ENCODE measurements around the gene LAMA5.

Gene LAMA5

GRCh38 chr20:62342910-62343309 is 24.2 kb downstream of the LAMA5 start:
- H3K9me3 ChIP-seq (ENCODE audit: insufficient read depth, low read length), result no peaks in the 10 kb centered on the region
- no peak overlapping the region for H3K9ac ChIP-seq (ENCODE audit: low read length)
- H3K27ac ChIP-seq (ENCODE audit: low read length), result no peak overlapping the region
- no peaks in the 10 kb centered on the region for H4K20me1 ChIP-seq (ENCODE audit: insufficient read depth, low read length)
- H2AFZ ChIP-seq (ENCODE audit: low read depth, low read length), result no peak overlapping the region
- H3K36me3 ChIP-seq (replicated peaks; ENCODE audit: low read depth, low read length), result peaks cover 6% of the 10 kb centered on the region
- no peak overlapping the region for H3K4me3 ChIP-seq (ENCODE audit: low read length)
- H3K27me3 ChIP-seq (ENCODE audit: low read depth, low read length), result no peaks in the 10 kb centered on the region
- H3K79me2 ChIP-seq (ENCODE audit: low read length), result no peaks in the 10 kb centered on the region
- H3K4me2 ChIP-seq (ENCODE audit: low read length), result no peak overlapping the region
- peaks cover 26% of the 10 kb centered on the region for H3K4me1 ChIP-seq (ENCODE audit: low read length)
- TF ChIP-seq EZH2phosphoT487 (IDR thresholded peaks at IDR 0.05; ENCODE audit: low read depth) (no peak), CTCF (IDR thresholded peaks at IDR 0.05; ENCODE audit: low read depth, low read length) (no peak)

GRCh38 chr20:62339647-62340062 is 27.5 kb downstream of the LAMA5 start:
- peak overlapping the region; percentile 77 for H3K27ac ChIP-seq (ENCODE audit: low read length)

DNA sequence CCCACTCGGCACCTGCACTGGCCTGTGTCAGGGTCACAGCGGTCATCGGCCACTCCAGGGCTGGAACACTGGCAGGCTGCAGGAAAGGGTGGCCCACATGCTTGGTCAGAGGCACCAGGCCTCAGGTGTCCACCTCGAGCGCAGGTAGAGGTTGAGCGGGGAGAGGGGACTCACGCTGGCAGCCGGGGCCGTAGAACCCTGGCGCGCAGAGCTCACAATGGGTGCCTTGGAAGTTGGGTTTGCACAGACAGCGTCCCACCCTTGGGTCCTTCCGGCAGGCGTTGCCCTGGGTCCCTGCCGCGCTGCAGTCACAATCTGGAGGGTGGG is 28.9 kb downstream of the LAMA5 start:
- Histone ChIP-seq H3K27me3 (ENCODE audit: low read depth, low read length) (no peaks in the 10 kb centered on the region), H4K20me1 (ENCODE audit: insufficient read depth, low read length) (no peaks in the 10 kb centered on the region), H3K9me3 (ENCODE audit: insufficient read depth, low read length) (no peaks in the 10 kb centered on the region), H3K27ac (ENCODE audit: low read length) (no peak overlapping the region), H3K4me3 (ENCODE audit: low read length) (no peak overlapping the region), H3K9ac (ENCODE audit: low read length) (no peak overlapping the region), H3K36me3 (replicated peaks; ENCODE audit: low read depth, low read length) (peaks cover 12% of the 10 kb centered on the region), H3K79me2 (ENCODE audit: low read length) (no peaks in the 10 kb centered on the region), H3K4me1 (ENCODE audit: low read length) (peaks cover 36% of the 10 kb centered on the region), H2AFZ (ENCODE audit: low read depth, low read length) (no peak overlapping the region), H3K4me2 (ENCODE audit: low read length) (no peak overlapping the region)
- TF ChIP-seq CTCF (IDR thresholded peaks at IDR 0.05; ENCODE audit: low read depth, low read length) (no peak), EZH2phosphoT487 (IDR thresholded peaks at IDR 0.05; ENCODE audit: low read depth) (no peak)

More at GRCh38 chr20:62339647-62340062, 27.5 kb downstream of the LAMA5 start:
- no peaks in the 10 kb centered on the region for H3K79me2 ChIP-seq (ENCODE audit: low read length)
- H4K20me1 ChIP-seq (ENCODE audit: insufficient read depth, low read length), result no peaks in the 10 kb centered on the region
- H3K4me2 ChIP-seq (ENCODE audit: low read length), result peak overlapping the region; percentile 98
- H2AFZ ChIP-seq (ENCODE audit: low read depth, low read length), result peak overlapping the region; percentile 54
- peaks cover 36% of the 10 kb centered on the region for H3K4me1 ChIP-seq (ENCODE audit: low read length)
- no peak for TF ChIP-seq CTCF (IDR thresholded peaks at IDR 0.05; ENCODE audit: low read depth, low read length)
- TF ChIP-seq EZH2phosphoT487 (IDR thresholded peaks at IDR 0.05; ENCODE audit: low read depth), result no peak
- H3K27me3 ChIP-seq (ENCODE audit: low read depth, low read length), result no peaks in the 10 kb centered on the region
- H3K36me3 ChIP-seq (replicated peaks; ENCODE audit: low read depth, low read length), result peaks cover 12% of the 10 kb centered on the region
- H3K4me3 ChIP-seq (ENCODE audit: low read length), result peak overlapping the region; percentile 72
- no peaks in the 10 kb centered on the region for H3K9me3 ChIP-seq (ENCODE audit: insufficient read depth, low read length)
- peak overlapping the region; percentile 49 for H3K9ac ChIP-seq (ENCODE audit: low read length)

DNA sequence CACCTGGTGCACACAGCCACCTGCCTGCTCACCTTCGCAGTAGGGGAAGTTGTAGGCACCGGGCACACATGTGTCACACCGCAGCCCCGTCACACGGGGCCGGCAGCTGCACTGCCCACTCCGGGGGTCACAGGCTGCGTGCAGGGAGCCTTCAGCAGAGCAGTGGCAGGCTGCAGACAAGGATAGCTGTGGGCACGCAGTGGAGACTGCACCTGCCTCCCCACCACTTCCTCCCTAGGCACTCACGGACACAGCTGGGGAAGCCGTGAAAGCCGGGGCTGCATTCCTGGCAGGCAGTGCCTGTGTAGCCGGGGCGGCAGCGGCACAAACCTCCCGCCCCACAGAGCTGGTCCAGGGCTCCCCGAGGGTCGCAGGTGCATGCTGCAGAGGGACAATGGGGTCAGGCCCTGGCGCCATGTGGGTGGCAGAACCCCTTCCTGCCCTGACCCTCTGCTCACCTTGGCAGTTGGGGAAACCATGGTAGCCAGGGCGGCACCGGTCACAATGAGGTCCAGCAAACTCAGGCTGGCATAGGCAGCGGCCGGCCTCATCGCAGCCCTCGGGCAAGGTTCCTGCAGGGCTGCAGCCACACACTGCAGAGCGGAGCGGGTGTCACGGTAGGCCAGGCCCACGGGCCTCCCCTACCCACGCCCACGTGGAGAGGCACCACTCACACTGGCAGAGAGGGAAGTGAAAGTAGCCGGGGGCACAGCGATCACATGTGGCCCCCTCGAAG is 29.4 kb downstream of the LAMA5 start:
- Histone ChIP-seq H3K27ac (ENCODE audit: low read length) (no peak overlapping the region), H3K4me2 (ENCODE audit: low read length) (peak overlapping the region; percentile 18)

More for the DNA sequence above, 29.4 kb downstream of the LAMA5 start:
- Histone ChIP-seq H2AFZ (ENCODE audit: low read depth, low read length) (no peak overlapping the region), H3K79me2 (ENCODE audit: low read length) (no peaks in the 10 kb centered on the region), H3K36me3 (replicated peaks; ENCODE audit: low read depth, low read length) (peaks cover 12% of the 10 kb centered on the region), H3K9me3 (ENCODE audit: insufficient read depth, low read length) (no peaks in the 10 kb centered on the region), H4K20me1 (ENCODE audit: insufficient read depth, low read length) (no peaks in the 10 kb centered on the region), H3K4me3 (ENCODE audit: low read length) (no peak overlapping the region), H3K4me1 (ENCODE audit: low read length) (peaks cover 36% of the 10 kb centered on the region), H3K27me3 (ENCODE audit: low read depth, low read length) (no peaks in the 10 kb centered on the region), H3K9ac (ENCODE audit: low read length) (no peak overlapping the region)
- TF ChIP-seq EZH2phosphoT487 (IDR thresholded peaks at IDR 0.05; ENCODE audit: low read depth) (no peak), CTCF (IDR thresholded peaks at IDR 0.05; ENCODE audit: low read depth, low read length) (no peak)

Measured in OCI-LY3 (cell line).